Endodermal cell (in vitro differentiated cells): ENCODE measurements around the gene GLS2. TPM values are rescaled to one million over a fixed set of nuclear protein-coding genes. Genes with fewer than 3 reads are reported as not detected.
A peak's percentile ranks its signal among the peaks of the same experiment; 100 is the strongest.

Experiments used
- DNase-seq: peaks from one replicate; pipeline ENCODE4 v3.0.0-alpha.2; 2017
- H3K27ac ChIP-seq: 2 replicates; pipeline ENCODE4 v1.5.1; 2013; ENCODE audit warnings: mild to moderate bottlenecking, low read depth, low read length, moderate library complexity
- H3K27me3 ChIP-seq: 2 replicates; pipeline ENCODE4 v1.6.1; 2013; ENCODE audit warnings: mild to moderate bottlenecking, low read length, moderate library complexity; ENCODE audit not compliant: insufficient read depth, control insufficient read depth, poor library complexity, severe bottlenecking
- H3K36me3 ChIP-seq: 2 replicates; pipeline ENCODE4 v1.7.0; 2013; ENCODE audit warnings: mild to moderate bottlenecking, low read length, moderate library complexity; ENCODE audit not compliant: control insufficient read depth, insufficient read depth
- H3K4me1 ChIP-seq: one replicate; pipeline ENCODE4 v1.7.0; 2013; ENCODE audit warnings: low read length; ENCODE audit not compliant: control insufficient read depth, insufficient read depth
- H3K4me3 ChIP-seq: 2 replicates; pipeline ENCODE4 v1.5.1; 2013; ENCODE audit warnings: mild to moderate bottlenecking, low read length, moderate library complexity
- H3K9ac ChIP-seq: 2 replicates; pipeline ENCODE4 v1.6.1; 2013; ENCODE audit warnings: mild to moderate bottlenecking, low read length, moderate library complexity; ENCODE audit not compliant: poor library complexity, severe bottlenecking; ENCODE audit errors: extremely low read depth
- H3K9me3 ChIP-seq: 2 replicates; pipeline ENCODE4 v1.6.1; 2013; ENCODE audit warnings: mild to moderate bottlenecking, low read length, moderate library complexity; ENCODE audit not compliant: control insufficient read depth
- H3K27ac Mint-ChIP-seq: 2 replicates; pipeline ENCODE4 v1.8.0; 2020; ENCODE audit warnings: mixed read lengths
- H3K27me3 Mint-ChIP-seq: 2 replicates; pipeline ENCODE4 v1.8.0; 2021; ENCODE audit warnings: mild to moderate bottlenecking, mixed read lengths; ENCODE audit not compliant: insufficient read depth
- H3K36me3 Mint-ChIP-seq: 2 replicates; pipeline ENCODE4 v1.8.0; 2020; ENCODE audit warnings: low read depth, mixed read lengths
- H3K4me1 Mint-ChIP-seq: 2 replicates; pipeline ENCODE4 v1.8.0; 2020; ENCODE audit warnings: mixed read lengths
- H3K4me3 Mint-ChIP-seq: 2 replicates; pipeline ENCODE4 v1.8.0; 2020; ENCODE audit warnings: mild to moderate bottlenecking, moderate library complexity, mixed read lengths
- H3K9me3 Mint-ChIP-seq: 2 replicates; pipeline ENCODE4 v1.8.0; 2020; ENCODE audit warnings: mild to moderate bottlenecking, mixed read lengths
- CTCF ChIP-seq: fragments of 200-600 bp; sonication (generic); conservative IDR thresholded peaks from 2 replicates; pipeline ENCODE4 v1.5.0; 2021; ENCODE audit warnings: antibody characterized with exemption, mild to moderate bottlenecking
- WGBS, 2 experiments: methylation state at CpG; one replicate each; pipeline versions ENCODE4 v1.1.5 to v1.1.7; 2013; ENCODE audit warnings: missing lambda C conversion rate in 2 of 2, mixed read lengths in 1 of 2; ENCODE audit not compliant: insufficient coverage in 1 of 2, insufficient read length in 1 of 2; 5-methylcytosine and 5-hydroxymethylcytosine counted together
- total RNA-seq, 2 donors: library from RNA; stranded (reverse); fragmentation: NEBNext Ultra II Directional in 1 of 2; extraction: Animal tissue kit (Norgen Biotek cat#: 25700) in 1 of 2; gene quantifications; 2 replicates in 1 of 2; 3 replicates in 1 of 2; pipeline ENCODE4 v1.2.1, GENCODE V29; 2021

GLS2 gene
- total RNA-seq, 2 donors from 2014 or later, result 1.5 to 2.7 TPM

- Histone ChIP-seq H3K4me1 (no peaks in the 10 kb centered on the region), H3K9ac (peak within 1 kb of the TSS; percentile 79), H3K36me3 (no peaks in the 10 kb centered on the region), H3K27ac (no peak within 1 kb of the TSS), H3K9me3 (no peaks in the 10 kb centered on the region), H3K4me3 (peak within 1 kb of the TSS; percentile 91), H3K27me3 (no peaks in the 10 kb centered on the region)
- peak within 1 kb of the TSS; percentile 77 for H3K4me3 Mint-ChIP-seq
- peak; percentile 93 for DNase-seq
- TF ChIP-seq CTCF, result no peak
- WGBS, 2 experiments, result 0 to 1% methylated on average over 6 to 15 of the region's 15 CpGs
- peak within 1 kb of the TSS; percentile 97 for H3K27ac Mint-ChIP-seq
- H3K4me1 Mint-ChIP-seq, result peaks cover 26% of the 10 kb centered on the region
- no peaks in the 10 kb centered on the region for H3K36me3 Mint-ChIP-seq
- H3K9me3 Mint-ChIP-seq, result no peaks in the 10 kb centered on the region
- no peaks in the 10 kb centered on the region for H3K27me3 Mint-ChIP-seq
These were observed 33.8 kb upstream of the GLS2 start, which contains the start of gene RBMS2 for GRCh38 chr12:56521590-56522371. Gene RBMS2 (plus strand): TSS chr12:56521820. CDS start chr12:56522024, 204 bp downstream.

GRCh38 chr12:56521209-56521589 is 33.2 kb upstream of the GLS2 start:
- Histone ChIP-seq H3K36me3 (no peaks in the 10 kb centered on the region), H3K9me3 (no peaks in the 10 kb centered on the region), H3K4me3 (peak overlapping the region; percentile 91), H3K4me1 (no peaks in the 10 kb centered on the region), H3K9ac (no peak overlapping the region), H3K27me3 (no peaks in the 10 kb centered on the region), H3K27ac (no peak overlapping the region)
- no peak for TF ChIP-seq CTCF
- WGBS, 2 experiments, result 91 to 93% methylated on average over 6 to 8 of the region's 8 CpGs
- no peaks in the 10 kb centered on the region for H3K36me3 Mint-ChIP-seq
- H3K4me3 Mint-ChIP-seq, result peak overlapping the region; percentile 77
- H3K27me3 Mint-ChIP-seq, result no peaks in the 10 kb centered on the region
- DNase-seq, result no peak
- peak overlapping the region; percentile 97 for H3K27ac Mint-ChIP-seq
- peaks cover 21% of the 10 kb centered on the region for H3K4me1 Mint-ChIP-seq
- no peaks in the 10 kb centered on the region for H3K9me3 Mint-ChIP-seq

GRCh38 chr12:56520506-56520905 is 32.5 kb upstream of the GLS2 start:
- H3K27ac ChIP-seq, result no peak overlapping the region
- H3K4me1 ChIP-seq, result no peaks in the 10 kb centered on the region
- no peak for DNase-seq
- Mint-ChIP-seq H3K27me3 (no peaks in the 10 kb centered on the region), H3K27ac (no peak overlapping the region), H3K9me3 (no peaks in the 10 kb centered on the region), H3K4me1 (peaks cover 21% of the 10 kb centered on the region), H3K36me3 (no peaks in the 10 kb centered on the region), H3K4me3 (no peak overlapping the region)
- no peaks in the 10 kb centered on the region for H3K9me3 ChIP-seq
- TF ChIP-seq CTCF, result no peak
- WGBS, 2 experiments, result 75% methylated on average over 1 of the region's 1 CpG; no CpG with 5 or more reads in 1 of the 2 experiments
- H3K4me3 ChIP-seq, result no peak overlapping the region
- H3K36me3 ChIP-seq, result no peaks in the 10 kb centered on the region
- H3K27me3 ChIP-seq, result no peaks in the 10 kb centered on the region
- no peak overlapping the region for H3K9ac ChIP-seq
